Esophagus muscularis mucosa (tissue), 4 donors: ENCODE data around the gene TBC1D12. TPM values are rescaled to one million over a fixed set of nuclear protein-coding genes. Genes with fewer than 3 reads are reported as not detected.
A peak's percentile ranks its signal among the peaks of the same experiment; 100 is the strongest.

Experiments
- DNase-seq: peaks from one replicate; pipeline ENCODE4 v3.0.0-alpha.2; 2017; ENCODE audit errors: extremely low spot score
- H3K27ac ChIP-seq, 4 donors: fragments of 200-600 bp; sonication (generic); replicated peaks in 1 of 4; 1 replicate in 3 of 4; 2 replicates in 1 of 4; pipeline ENCODE4 v1.5.1; 2016 to 2019; ENCODE audit warnings: mild to moderate bottlenecking in 1 of 4
- H3K27me3 ChIP-seq, 4 donors: fragments of 200-600 bp; sonication (generic); one replicate each; pipeline versions ENCODE4 v1.5.1 to v1.6.0; 2016 to 2019
- H3K36me3 ChIP-seq, 4 donors: fragments of 200-600 bp; sonication (generic); one replicate each; pipeline ENCODE4 v1.5.1; 2016 to 2019
- H3K4me1 ChIP-seq, 4 donors: fragments of 200-600 bp; sonication (generic); one replicate each; pipeline ENCODE4 v1.5.1; 2016 to 2019
- H3K4me3 ChIP-seq, 4 donors: fragments of 200-600 bp; sonication (generic); 1 replicate in 2 of 4; 2 replicates in 2 of 4; pipeline ENCODE4 v1.5.1; 2016 to 2019; ENCODE audit warnings: mild to moderate bottlenecking in 4 of 4, moderate library complexity in 1 of 4
- H3K9me3 ChIP-seq, 4 donors: fragments of 200-600 bp; sonication (generic); 1 replicate in 3 of 4; 2 replicates in 1 of 4; pipeline ENCODE4 v1.5.1; 2016 to 2019
- CTCF ChIP-seq, 3 experiments: fragments of 200-600 bp in 2 of 3; fragments of 450-650 bp in 1 of 3; sonication (generic) in 2 of 3; IDR thresholded peaks; one replicate each; pipeline ENCODE4 v1.5.1; 2017 to 2019; ENCODE audit warnings: antibody characterized with exemption in 3 of 3, mild to moderate bottlenecking in 2 of 3, moderate library complexity in 1 of 3
- EP300 ChIP-seq: sonication (generic); formaldehyde crosslinking; IDR thresholded peaks from one replicate; pipeline ENCODE4 v1.6.1; 2017; ENCODE audit warnings: antibody characterized with exemption
- POLR2A ChIP-seq: fragments of 450-650 bp; IDR thresholded peaks from one replicate; pipeline ENCODE4 v1.6.1; 2017; ENCODE audit warnings: antibody characterized with exemption, moderate library complexity, mild to moderate bottlenecking, low read depth
- POLR2AphosphoS5 ChIP-seq, 2 donors: sonication (generic); formaldehyde crosslinking; IDR thresholded peaks; one replicate each; pipeline ENCODE4 v1.6.1; 2017; ENCODE audit warnings: antibody characterized with exemption in 2 of 2
- WGBS: methylation state at CpG from one replicate; pipeline ENCODE4 v1.1.5; 2018; 5-methylcytosine and 5-hydroxymethylcytosine counted together
- intact Hi-C: fragments of 100-400 bp; cut with DNase I; formaldehyde crosslinking; loops from one replicate; pipeline ENCODE4 v1.15.1; 2023
- total RNA-seq, 4 donors: library from RNA; depleted of rRNA; stranded (reverse); fragments of >200 nt; gene quantifications; one replicate each; pipeline versions ENCODE4 v1.1.0 to v1.2.1, GENCODE V29; 2016

Gene TBC1D12
- total RNA-seq, 4 donors from 2014 or later: 16.2 to 22.9 (median 17.7) TPM

- no peak overlapping the region for H3K4me3 ChIP-seq
- peaks cover 0 to 23% (median 15%) of the 10 kb centered on the region in 4 donors for H3K4me1 ChIP-seq
- TF ChIP-seq POLR2AphosphoS5 (IDR thresholded peaks at IDR 0.05) (peak in 1 of 2 donors; percentile 15), CTCF (IDR thresholded peaks at IDR 0.05) (peak in 1 of 3 experiments; percentile 6), POLR2A (no peak), EP300 (no peak)
- intact Hi-C loops: no loop called here
- DNase-seq: no peak
- no peaks in the 10 kb centered on the region for H3K36me3 ChIP-seq
- 38% methylated on average over 4 of the region's 4 CpGs for WGBS
- peaks cover 0 to 13% (median 9%) of the 10 kb centered on the region in 4 donors for H3K9me3 ChIP-seq
- no peak overlapping the region for H3K27ac ChIP-seq
- no peaks in the 10 kb centered on the region for H3K27me3 ChIP-seq
These were observed 37.0 kb downstream of the TBC1D12 start for GRCh38 chr10:94439275-94439861.

GRCh38 chr10:94440096-94440495 is 37.8 kb downstream of the TBC1D12 start:
- Histone ChIP-seq H3K27ac (no peak overlapping the region), H3K4me3 (no peak overlapping the region), H3K9me3 (peaks cover 0 to 13% (median 9%) of the 10 kb centered on the region in 4 donors), H3K36me3 (no peaks in the 10 kb centered on the region), H3K4me1 (peaks cover 0 to 23% (median 15%) of the 10 kb centered on the region in 4 donors), H3K27me3 (no peaks in the 10 kb centered on the region)
- DNase-seq: no peak
- TF ChIP-seq EP300: no peak
- no peak for TF ChIP-seq POLR2A
- TF ChIP-seq CTCF (IDR thresholded peaks at IDR 0.05): no peak
- TF ChIP-seq POLR2AphosphoS5 (IDR thresholded peaks at IDR 0.05): no peak
- intact Hi-C loops: loop anchor here (5.0 to 10.0 kb wide), 3 partner anchors 365 to 735 kb away; partner anchors contain the start of gene FRA10AC1

- Histone ChIP-seq H3K4me1 (peaks cover 0 to 23% (median 15%) of the 10 kb centered on the region in 4 donors), H3K27ac (no peak overlapping the region), H3K27me3 (no peaks in the 10 kb centered on the region), H3K9me3 (no peaks in the 10 kb centered on the region), H3K36me3 (no peaks in the 10 kb centered on the region), H3K4me3 (no peak overlapping the region)
- no peak for DNase-seq
- intact Hi-C loops: loop anchor here (5.0 to 10.0 kb wide), 3 partner anchors 368 to 738 kb away; partner anchors contain the start of gene FRA10AC1
- TF ChIP-seq POLR2AphosphoS5 (IDR thresholded peaks at IDR 0.05) (no peak), EP300 (no peak), CTCF (IDR thresholded peaks at IDR 0.05) (no peak), POLR2A (no peak)
- WGBS: 72% methylated on average over 2 of the region's 2 CpGs
These were observed 40.7 kb downstream of the TBC1D12 start for GRCh38 chr10:94443047-94443446.

- H3K4me1 ChIP-seq: peaks cover 0 to 23% (median 15%) of the 10 kb centered on the region in 4 donors
- no peaks in the 10 kb centered on the region for H3K36me3 ChIP-seq
- H3K27ac ChIP-seq: no peak overlapping the region
- DNase-seq: no peak
- TF ChIP-seq CTCF (IDR thresholded peaks at IDR 0.05): no peak
- no peak for TF ChIP-seq POLR2AphosphoS5 (IDR thresholded peaks at IDR 0.05)
- no peak for TF ChIP-seq EP300
- no peak for TF ChIP-seq POLR2A
- no peak overlapping the region for H3K4me3 ChIP-seq
- 81% methylated on average over 4 of the region's 4 CpGs for WGBS
- H3K27me3 ChIP-seq: no peaks in the 10 kb centered on the region
- H3K9me3 ChIP-seq: no peaks in the 10 kb centered on the region
- intact Hi-C loops: loop anchor here (5.0 to 10.0 kb wide), 3 partner anchors 369 to 739 kb away; partner anchors contain the start of gene FRA10AC1
These were observed 41.2 kb downstream of the TBC1D12 start for GRCh38 chr10:94443549-94443948.
